ENCODE results near the gene TRIM27.
"Not testable (repeated sequence)": the region's sequence is repeated elsewhere in the genome, so short reads cannot be mapped to it uniquely, and the experiment has no call there.

TRIM27 gene

DNA sequence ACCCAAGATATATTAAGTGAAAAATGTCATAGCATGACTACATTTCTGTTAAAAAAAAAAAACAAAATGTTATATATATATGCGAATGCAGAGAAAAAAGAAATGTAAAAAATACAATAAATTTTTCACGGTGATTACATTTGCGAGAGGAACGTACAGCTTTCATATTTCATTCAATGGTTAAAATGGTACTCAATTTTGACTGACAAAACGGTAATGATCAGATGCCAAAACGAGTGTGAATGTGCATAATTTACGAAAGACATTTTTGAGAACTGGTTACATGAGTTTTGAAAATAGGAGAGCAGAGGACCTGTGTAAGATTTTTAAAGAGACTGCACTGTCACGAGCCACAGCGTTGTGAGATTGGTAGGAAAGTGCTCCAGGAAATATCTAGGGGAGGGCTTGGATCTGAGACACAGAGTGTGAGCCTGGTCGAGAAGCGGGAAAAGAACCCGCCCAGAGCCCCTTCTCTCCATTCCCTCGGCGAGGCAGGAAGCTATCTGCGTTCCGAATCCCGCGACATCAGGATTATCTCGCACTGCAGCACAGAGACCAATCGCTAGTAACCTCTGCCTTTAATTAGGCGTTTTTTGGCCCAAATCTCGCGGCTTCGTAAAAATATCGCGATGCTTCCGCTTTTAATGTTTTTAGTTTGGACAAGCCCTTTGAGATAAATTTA is 28.5 kb downstream of the TRIM27 start:
- DNase-seq: peak; percentile 99

- DNase-seq: no peak
These were observed 30.5 kb downstream of the TRIM27 start for GRCh38 chr6:28893172-28893799.

DNA sequence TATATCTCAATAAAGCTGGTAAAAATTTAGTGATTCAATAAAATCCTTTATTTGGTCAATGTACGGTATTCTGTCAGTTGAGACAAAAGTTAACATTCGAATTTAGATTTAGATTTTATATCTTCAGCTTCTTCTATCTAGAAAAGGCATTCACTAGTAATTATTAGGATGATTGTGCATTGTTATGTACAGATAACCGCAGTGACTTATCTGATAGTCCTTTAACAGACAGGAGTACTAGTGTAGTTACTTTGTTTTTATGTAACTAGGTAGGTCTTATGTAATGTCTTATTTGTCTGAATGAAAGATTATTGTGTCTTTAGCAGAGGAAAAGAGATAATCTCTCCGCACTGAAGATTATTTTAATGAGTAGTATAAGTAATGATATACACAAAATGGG is 31.3 kb downstream of the TRIM27 start:
- no peak for DNase-seq

DNA sequence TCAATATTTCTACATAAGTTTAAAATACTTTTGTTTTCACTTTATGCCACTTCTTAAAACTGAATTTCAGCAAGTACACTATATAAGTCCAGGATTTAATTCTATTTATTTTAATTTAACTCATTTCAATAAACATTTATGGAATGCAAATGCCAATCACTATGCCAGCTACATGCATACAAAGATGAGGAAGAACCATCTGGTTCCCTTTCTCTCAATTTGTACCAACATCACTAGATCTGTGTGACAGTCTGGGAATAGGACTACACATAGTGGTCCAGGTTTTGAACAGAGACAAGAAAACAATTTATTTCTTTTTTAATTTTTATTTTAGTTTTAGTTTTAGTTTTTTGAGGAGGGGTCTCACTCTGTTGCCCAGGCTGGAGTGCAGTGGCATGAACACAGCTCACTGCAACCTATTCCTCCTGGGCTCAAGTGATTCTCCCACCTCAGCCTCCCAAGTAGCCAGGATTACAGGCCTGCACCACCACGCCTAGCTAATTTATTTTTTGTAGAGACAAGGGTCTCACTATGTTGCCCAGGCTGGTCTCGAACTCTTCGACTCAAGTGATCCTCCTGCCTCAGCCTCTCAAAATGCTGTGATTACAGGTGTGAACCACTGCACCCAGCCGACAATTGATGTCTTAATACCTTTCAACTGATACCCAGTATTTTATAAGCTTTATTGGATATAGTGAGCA is 35.8 kb downstream of the TRIM27 start:
- no peak for DNase-seq

- no peak for DNase-seq
These were observed 37.7 kb downstream of the TRIM27 start for GRCh38 chr6:28886079-28886439.

DNA sequence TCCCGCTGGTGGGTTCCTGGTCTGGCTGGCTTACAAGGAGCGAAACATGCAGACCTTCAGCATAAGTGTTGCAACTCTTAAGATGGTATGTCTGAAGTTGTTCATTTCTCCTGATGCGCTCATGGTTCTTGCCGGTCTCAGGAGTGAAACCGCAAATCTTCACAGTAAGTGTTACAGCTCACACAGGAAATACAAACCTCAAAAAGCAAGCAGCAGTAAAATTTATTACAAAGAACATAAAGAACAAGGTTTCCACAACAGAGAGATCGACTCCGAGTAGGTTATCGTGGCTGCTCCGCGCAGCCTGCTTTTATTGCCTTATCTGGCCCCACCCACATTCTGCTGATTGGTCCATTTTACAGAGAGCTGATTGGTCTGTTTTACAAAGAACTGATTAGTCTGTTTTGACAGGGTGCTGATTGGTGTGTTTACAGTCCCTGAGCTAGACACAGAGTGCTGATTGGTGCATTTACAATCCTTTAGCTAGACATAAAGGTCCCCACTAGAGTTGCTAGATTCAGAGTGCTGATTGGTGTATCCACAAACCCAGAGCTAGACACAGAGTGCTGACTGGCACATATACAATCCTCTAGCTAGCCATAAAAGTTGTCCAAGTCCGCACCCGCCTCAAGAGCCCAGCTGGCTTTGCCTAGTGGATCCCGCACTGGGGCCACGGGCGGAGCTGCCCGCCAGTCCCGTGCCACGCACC is 39.2 kb downstream of the TRIM27 start:
- peak; percentile 38 for DNase-seq

DNA sequence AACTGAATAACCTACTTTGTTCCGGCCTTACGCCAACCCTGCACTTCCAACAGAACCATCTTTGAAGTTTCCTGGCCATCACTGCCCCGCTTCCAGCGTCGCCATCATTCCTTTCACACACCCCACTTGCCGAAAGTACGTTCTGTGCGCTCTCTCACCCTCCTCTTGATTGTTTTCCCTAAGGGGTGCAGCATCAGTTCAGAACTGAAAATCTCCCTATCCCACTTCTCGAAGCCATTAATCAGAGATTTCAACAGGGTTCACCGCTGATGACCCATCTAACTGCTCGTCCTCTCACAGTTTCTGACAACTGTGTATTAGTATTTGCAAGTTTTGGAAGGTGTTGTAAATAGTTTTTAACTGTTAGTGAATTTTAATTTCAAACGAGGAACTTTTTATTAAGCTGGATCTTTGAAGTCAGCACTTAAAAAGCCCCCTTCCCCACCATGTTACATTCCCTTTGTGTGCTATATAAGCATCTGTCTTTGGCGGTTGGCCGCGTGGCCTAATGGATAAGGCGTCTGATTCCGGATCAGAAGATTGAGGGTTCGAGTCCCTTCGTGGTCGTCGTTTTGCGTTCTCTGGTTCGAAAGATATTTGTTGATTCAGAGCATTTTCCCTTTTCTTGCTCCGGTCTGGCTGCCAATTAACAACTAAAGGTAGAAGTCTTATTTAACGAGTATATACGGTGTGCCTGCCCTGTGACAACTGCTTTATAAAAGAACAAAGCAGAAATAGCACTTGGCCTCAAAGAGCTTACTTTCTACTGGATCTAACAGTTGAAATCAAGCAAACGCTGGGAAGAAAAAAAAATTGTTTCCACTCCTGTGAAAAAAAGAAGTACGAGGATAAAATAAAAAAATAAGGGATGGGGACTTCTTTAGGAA is 42.6 kb downstream of the TRIM27 start:
- DNase-seq: peak; percentile 90

GRCh38 chr6:28880519-28880893 is 43.3 kb downstream of the TRIM27 start:
- DNase-seq: no peak

DNA sequence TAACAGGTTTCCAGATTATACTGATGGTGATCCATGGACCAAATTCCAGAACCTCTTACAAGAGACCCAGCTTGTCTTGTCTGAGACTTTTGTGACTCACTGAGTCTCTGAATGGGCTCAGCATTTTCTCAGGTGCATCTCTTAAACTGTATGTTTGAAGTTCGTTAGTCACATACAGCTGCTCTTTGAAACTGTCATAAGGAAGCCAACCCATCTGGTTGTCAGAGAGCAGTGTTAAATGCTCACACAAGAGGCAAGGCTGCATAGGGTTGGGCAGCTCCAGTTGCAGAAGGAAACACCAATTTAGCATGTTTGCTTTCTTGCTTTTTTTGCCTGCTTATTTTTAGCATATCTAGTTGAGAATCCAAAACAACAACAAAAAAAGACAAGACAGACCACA is 47.1 kb downstream of the TRIM27 start:
- DNase-seq: no peak

GRCh38 chr6:28875191-28875747 is 48.5 kb downstream of the TRIM27 start:
- no peak for DNase-seq

DNA sequence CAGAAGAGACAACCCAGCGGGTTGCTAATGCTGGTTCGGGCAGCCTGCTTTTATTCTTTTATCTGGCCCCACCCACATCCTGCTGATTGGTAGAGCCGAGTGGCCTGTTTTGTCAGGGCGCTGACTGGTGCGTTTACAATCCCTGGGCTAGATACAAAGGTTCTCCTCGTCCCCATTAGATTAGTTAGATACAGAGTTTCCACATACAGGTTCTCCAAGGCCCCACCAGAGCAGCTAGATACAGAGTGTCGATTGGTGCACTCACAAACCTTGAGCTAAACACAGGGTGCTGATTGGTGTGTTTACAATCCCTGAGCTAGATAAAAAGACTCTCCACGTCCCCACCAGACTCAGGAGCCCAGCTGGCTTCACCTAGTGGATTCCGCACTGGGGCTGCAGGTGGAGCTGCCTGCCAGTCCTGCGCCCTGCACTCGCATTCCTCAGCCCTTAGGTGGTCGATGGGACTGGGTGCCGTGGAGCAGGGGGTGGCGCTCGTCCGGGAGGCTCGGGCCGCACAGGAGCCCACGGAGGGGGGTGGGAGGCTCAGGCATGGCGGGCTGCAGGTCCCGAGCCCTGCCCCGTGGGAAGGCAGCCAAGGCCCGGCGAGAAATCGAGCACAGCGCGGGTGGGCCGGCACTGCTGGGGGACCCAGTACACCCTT is 51.5 kb downstream of the TRIM27 start:
- DNase-seq: not testable (repeated sequence)

DNA sequence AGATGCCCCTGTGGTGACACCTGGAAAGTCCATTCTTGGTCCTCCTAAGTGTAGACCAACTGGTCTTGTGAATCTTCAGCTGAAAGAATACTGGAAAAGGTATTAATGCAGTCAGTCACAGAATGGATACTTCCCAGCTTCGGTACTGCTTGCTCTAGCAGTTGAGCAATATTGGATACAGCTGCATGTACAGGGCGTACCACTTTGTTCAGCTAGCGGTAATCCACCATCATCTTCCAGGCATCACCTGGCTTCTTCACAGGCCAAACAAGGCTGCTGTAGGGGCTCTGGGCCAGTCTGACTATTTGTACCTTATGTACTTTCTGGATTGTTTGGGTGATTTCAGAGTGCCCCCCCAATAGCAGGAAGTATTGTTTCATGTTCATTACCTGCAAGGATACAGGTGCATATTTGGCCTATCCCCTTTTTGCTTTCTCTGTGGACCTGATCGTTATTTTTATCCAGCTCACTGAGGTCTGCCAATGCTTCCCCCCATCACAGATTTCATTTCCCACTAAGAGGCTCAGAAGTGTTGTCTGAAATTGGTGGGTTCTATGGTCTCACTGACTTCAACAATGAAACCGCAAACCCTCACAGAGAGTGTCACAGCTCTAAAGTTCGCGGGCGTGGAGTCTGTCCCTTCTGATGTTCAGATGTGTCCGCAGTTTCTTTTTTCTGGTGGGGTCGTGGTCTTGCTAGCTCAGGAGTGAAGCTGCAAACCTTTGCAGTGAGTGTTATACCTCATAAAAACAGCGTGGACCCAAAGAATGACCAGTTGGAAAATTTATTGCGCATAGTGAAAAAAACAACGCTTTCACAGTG is 52.2 kb downstream of the TRIM27 start:
- DNase-seq: no peak

GRCh38 chr6:28868873-28869272 is 54.9 kb downstream of the TRIM27 start:
- DNase-seq: no peak

GRCh38 chr6:28867086-28867409 is 56.7 kb downstream of the TRIM27 start:
- peak; percentile 78 for DNase-seq

DNA sequence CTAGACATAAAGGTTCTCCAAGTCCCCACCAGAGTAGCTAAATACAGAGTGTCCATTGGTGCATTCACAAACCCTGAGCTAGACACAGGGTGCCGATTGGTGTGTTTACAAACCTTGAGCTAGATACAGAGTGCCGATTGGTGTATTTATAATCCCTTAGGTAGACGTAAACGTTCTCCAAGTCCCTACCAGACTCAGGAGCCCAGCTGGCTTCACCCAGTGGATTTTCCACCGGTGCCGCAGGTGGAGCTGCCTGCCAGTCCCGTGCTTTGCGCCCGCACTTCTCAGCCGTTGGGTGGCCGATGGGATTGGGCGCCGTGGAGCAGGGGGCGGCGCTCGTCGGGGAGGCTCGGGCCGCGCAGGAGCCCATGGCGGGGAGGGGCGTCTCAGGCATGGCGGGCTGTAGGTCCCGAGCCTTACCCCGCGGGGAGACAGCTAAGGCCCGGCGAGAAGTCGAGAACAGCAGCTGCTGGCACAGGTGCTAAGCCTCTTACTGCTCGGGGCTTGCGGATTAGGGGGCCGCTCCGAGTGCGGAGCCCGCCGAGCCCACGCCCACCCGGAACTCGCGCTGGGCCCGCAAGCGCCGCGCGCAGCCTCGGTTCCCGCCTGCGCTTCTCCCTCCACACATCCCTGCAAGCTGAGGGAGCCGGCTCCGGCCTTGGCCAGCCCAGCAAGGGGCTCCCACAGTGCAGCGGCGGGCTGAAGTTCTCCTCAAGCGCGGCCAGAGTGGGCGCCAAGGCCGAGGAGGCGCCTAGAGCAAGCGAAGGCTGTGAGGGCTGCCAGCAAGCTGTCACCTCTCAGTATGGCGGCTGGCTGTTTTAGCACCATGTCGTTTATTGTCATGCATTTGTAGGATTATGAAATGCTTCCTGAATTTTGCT is 57.3 kb downstream of the TRIM27 start:
- DNase-seq: peak; percentile 98

DNA sequence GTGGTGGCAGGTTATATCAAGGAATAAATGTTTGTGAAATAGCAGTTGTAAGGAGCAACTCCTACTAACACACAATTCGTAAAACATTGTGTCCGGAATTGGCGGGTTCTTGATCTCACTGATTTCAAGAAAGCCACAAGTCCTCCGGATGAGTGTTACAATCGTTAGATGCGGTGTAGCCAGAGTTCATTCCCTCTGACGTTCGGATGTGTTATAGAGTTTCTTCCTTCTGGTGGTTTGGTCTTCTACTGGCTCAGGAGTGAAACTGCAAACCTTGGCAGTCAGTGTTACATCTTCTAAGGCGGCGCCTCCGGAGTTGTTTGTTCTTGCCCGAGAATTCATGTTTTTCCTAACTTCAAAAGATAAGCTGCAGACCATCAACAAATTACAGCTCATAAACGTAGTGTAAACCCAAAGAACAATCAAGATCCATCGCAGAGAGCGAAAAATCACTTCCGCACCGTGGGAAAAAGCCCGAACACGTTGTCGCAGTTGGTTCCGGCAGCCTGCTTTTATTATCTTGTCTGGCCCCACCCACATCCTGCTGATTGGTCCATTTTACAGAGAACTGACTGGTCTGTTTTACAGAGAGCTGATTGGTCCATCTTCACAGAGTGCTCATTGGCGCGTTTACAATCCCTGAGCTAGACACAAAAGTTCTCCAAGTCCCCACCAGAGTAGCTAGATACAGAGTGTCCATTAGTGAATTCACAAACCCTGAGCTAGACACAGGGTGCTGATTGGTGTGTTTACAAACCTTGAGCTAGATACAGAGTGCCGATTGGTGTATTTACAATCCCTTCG is 58.2 kb downstream of the TRIM27 start:
- peak; percentile 73 for DNase-seq

DNA sequence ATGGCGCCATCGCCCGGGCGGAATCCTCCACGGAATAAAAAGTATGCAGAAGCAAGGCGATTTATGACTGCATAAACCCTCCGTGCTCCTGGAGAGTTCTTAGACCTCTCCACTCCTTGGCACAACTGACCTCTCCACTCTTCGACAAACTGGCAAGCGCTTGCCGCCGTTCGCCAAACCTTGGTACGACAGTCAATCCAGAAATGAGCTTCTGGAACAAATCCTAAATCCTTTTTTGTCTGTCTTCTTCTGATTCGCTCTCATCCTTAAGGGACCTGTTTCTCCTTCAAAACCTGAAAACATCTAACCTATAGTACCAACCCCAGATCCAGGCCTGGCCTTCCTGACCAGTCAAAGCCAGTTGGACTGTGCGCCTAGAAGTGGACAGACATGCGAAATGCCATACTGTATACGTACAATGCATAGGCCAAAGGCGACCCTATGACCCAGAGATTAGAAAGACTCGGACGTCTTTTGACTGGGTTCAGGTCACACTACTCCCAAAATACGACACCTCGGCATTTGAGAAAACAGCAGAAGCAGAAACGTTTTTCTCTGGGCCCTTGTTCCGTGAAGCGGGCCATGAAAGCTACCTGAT is 59.4 kb downstream of the TRIM27 start:
- no peak for DNase-seq

DNA sequence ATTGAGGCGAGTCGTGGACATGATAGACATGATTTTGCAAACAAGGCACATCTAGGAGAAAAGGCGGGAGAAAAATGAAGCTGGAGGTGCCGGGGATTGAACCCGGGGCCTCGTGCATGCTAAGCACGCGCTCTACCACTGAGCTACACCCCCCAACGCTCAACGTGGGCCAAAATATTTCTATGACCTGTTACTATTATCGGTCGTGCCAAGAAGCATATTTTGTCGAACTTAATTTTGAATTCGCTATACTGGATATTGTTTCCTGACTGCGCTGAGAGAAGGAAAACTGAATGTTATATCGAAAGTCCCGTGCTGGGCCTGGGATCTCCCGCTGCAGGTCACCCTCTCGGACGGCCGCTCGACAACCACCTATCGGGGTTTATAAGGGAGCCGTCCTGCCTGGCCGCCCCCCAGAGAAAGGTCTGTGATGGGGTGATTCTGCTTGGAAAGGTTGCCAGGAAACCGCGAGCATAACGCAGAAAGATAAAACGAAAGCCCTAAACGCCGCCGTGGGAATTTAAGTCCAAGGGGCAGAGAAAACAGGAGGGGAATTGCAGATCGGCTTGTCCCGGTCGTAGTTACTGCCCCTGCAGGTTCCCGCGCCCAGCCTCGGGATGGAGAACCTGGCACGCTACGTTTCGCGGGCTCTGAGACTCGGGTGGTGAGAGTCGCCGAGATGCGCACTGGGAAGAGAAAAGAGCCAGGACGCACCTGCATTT is 60.0 kb downstream of the TRIM27 start:
- peak; percentile 91 for DNase-seq

Measured in NCI-H82 (cell line).